GM12873 (cell line): ENCODE results near the gene AK8.

ENCODE experiments used
- CTCF ChIP-seq: IDR thresholded peaks from 2 replicates; pipeline ENCODE4 v1.5.1; 2012; ENCODE audit warnings: low read depth, mild to moderate bottlenecking, moderate library complexity, low read length, control low read depth; ENCODE audit not compliant: insufficient read depth; ENCODE audit errors: missing control alignments

The AK8 gene

GRCh38 chr9:132742821-132743311, 135.2 kb downstream of the AK8 start:
- TF ChIP-seq CTCF, result no peak

GRCh38 chr9:132740526-132741309, 137.4 kb downstream of the AK8 start:
- TF ChIP-seq CTCF, result no peak

- TF ChIP-seq CTCF, result no peak
These were observed 138.3 kb downstream of the AK8 start for GRCh38 chr9:132739710-132740310.

- no peak for TF ChIP-seq CTCF
These were observed 144.7 kb downstream of the AK8 start for GRCh38 chr9:132733260-132733815.

GRCh38 chr9:132732326-132733259, 145.5 kb downstream of the AK8 start:
- no peak for TF ChIP-seq CTCF

- TF ChIP-seq CTCF, result no peak
These were observed 146.9 kb downstream of the AK8 start for GRCh38 chr9:132731230-132731629.
